ENCODE data around the gene VSIR. TPM values are rescaled to one million over a fixed set of nuclear protein-coding genes. Genes with fewer than 3 reads are reported as not detected.

VSIR gene
- total and polyA plus RNA-seq, 9 of the 15 experiments (the other 6 are each of a cell fraction or from before 2014, with no cell fraction given): 0.14 to 20.5 (median 9.3) TPM

DNA sequence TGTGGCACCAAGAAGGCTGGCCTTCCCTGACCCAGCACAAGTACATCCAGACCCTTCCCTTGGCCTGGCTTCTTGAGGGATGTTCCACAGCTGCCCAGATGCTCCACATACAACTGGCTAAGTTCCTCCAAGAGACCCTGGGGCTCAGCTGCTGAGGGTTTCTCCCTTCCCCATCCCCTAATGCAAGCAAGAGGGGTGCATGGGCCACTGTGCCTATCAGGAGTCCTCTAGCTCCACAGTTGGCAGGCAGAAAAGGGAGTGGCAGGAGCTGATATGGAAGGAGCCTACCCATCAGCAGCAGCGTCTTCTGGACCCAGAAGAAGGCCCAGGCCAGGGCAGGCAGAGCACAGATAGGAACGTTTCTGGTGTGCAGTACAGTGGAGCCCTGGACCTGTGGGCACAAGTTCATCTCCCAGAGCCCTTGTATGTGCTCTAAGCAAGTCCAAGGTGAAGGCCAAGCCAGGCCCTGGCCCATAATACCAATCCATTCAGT, 26.2 kb downstream of the VSIR start (continued):
- TF ChIP-seq, protein P1, sequence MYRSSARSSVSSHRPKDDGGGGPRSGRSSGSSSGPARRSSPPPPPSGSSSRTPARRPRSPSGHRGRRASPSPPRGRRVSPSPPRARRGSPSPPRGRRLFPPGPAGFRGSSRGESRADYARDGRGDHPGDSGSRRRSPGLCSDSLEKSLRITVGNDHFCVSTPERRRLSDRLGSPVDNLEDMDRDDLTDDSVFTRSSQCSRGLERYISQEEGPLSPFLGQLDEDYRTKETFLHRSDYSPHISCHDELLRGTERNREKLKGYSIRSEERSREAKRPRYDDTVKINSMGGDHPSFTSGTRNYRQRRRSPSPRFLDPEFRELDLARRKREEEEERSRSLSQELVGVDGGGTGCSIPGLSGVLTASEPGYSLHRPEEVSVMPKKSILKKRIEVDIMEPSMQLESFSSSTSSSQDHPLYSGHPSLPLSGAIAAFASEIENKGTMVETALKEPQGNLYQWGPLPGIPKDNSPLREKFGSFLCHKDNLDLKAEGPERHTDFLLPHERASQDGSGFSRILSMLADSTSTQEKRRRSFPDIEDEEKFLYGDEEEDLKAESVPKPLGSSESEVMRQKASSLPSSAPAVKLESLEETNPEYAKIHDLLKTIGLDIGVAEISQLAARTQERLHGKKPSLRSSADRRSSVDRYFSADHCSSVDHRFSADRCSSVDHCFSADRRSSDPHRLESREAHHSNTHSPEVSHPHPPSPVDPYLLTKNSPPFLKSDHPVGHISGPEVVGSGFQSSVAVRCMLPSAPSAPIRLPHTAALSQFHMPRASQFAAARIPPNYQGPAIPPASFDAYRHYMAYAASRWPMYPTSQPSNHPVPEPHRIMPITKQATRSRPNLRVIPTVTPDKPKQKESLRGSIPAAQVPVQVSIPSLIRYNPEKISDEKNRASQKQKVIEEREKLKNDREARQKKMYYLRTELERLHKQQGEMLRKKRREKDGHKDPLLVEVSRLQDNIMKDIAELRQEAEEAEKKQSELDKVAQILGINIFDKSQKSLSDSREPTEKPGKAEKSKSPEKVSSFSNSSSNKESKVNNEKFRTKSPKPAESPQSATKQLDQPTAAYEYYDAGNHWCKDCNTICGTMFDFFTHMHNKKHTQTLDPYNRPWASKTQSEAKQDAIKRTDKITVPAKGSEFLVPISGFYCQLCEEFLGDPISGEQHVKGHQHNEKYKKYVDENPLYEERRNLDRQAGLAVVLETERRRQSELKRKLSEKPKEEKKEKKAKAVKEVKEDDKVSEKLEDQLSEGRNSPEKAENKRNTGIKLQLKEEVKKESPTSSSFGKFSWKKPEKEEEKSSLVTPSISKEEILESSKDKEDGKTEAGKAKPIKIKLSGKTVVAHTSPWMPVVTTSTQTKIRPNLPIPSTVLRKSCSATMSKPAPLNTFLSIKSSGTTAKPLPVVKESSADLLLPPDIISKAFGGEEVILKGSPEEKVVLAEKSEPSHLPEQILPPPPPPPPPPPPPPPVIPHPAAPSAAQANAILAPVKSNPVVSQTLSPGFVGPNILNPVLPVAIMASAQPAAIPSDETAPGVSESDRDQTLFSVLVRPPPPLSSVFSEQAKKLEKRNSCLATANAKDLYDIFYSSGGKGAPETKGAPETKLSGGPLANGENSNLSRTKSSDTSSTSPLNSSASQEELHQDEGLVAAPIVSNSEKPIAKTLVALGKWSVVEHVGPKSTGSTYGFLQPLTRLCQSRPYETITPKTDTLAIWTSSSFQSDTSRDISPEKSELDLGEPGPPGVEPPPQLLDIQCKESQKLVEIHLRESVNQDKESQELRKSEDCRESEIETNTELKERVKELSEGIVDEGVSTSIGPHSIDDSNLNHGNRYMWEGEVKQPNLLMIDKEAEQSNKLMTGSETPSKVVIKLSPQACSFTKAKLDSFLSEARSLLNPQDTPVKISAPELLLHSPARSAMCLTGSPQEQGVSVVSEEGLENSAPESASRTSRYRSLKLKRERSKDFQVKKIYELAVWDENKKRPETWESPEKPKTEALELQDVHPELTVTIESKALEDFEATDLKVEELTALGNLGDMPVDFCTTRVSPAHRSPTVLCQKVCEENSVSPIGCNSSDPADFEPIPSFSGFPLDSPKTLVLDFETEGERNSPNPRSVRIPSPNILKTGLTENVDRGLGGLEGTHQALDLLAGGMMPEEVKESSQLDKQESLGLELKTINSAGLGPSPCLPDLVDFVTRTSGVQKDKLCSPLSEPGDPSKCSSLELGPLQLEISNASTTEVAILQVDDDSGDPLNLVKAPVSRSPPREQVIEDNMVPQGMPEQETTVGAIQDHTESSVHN (IDR thresholded peaks at IDR 0.05; ENCODE audit: borderline replicate concordance in 1 of 2, low read depth in 1 of 2): no peak
- TF ChIP-seq, protein P2, sequence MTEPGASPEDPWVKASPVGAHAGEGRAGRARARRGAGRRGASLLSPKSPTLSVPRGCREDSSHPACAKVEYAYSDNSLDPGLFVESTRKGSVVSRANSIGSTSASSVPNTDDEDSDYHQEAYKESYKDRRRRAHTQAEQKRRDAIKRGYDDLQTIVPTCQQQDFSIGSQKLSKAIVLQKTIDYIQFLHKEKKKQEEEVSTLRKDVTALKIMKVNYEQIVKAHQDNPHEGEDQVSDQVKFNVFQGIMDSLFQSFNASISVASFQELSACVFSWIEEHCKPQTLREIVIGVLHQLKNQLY (CRISPR knock-in tag; conservative IDR thresholded peaks at IDR 0.05): peak in 1 of 2 experiments; percentile 31; a peak in 2 of 4 replicates
- TF ChIP-seq STAT5A (IDR thresholded peaks at IDR 0.05; ENCODE audit: borderline replicate concordance, low read length): no peak
- TF ChIP-seq, protein P3, sequence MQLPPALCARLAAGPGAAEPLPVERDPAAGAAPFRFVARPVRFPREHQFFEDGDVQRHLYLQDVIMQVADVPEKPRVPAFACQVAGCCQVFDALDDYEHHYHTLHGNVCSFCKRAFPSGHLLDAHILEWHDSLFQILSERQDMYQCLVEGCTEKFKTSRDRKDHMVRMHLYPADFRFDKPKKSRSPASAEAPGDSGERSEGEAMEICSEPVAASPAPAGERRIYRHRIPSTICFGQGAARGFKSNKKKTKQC (CRISPR knock-in tag; IDR thresholded peaks at IDR 0.05): no peak
- TF ChIP-seq, protein P4, sequence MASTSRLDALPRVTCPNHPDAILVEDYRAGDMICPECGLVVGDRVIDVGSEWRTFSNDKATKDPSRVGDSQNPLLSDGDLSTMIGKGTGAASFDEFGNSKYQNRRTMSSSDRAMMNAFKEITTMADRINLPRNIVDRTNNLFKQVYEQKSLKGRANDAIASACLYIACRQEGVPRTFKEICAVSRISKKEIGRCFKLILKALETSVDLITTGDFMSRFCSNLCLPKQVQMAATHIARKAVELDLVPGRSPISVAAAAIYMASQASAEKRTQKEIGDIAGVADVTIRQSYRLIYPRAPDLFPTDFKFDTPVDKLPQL (IDR thresholded peaks at IDR 0.05; ENCODE audit: extremely low read depth, insufficient read length): no peak
- TF ChIP-seq ZNF696 (CRISPR knock-in tag; conservative IDR thresholded peaks at IDR 0.05): no peak
- TF ChIP-seq SMARCB1 (IDR thresholded peaks at IDR 0.05; ENCODE audit: insufficient read length, low read depth): no peak
- TF ChIP-seq JUNB (CRISPR knock-in tag; conservative IDR thresholded peaks at IDR 0.05): no peak
- TF ChIP-seq ZNF384 (IDR thresholded peaks at IDR 0.05; ENCODE audit: low read depth, low read length): no peak
- TF ChIP-seq RBM22 (IDR thresholded peaks at IDR 0.05; ENCODE audit: low read depth, low read length, poor library complexity, severe bottlenecking): no peak
- TF ChIP-seq ZNF395 (CRISPR knock-in tag; IDR thresholded peaks at IDR 0.05): no peak
- no peak for TF ChIP-seq MYBL2 (IDR thresholded peaks at IDR 0.05; ENCODE audit: low read depth)
- no peak for TF ChIP-seq MYBL2 (CRISPR knock-in tag; IDR thresholded peaks at IDR 0.05; ENCODE audit: borderline replicate concordance)
